Measurements from ENCODE around the gene RSU1.

The RSU1 gene

DNA sequence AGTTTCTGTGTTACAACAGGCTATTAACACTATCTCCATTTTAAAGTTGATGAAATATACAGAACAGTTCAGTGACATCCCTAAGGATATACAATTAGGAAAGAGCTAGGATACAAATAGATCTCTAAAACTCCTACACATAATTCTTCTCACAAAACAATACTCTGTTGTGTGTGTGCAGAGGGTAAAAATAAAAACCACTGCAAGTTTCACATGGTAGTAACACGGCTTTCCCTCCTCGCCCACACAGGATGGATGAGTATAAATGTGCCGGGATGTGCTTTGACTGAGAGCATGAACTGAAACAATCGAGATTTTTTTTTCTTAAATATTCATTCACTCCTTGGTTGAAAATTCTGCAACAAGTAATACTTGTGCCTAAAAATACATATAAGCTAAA, 164.0 kb downstream of the RSU1 start:
- TF ChIP-seq SNAI2 (CRISPR knock-in tag; IDR thresholded peaks at IDR 0.05): no peak
- TF ChIP-seq, protein P1, sequence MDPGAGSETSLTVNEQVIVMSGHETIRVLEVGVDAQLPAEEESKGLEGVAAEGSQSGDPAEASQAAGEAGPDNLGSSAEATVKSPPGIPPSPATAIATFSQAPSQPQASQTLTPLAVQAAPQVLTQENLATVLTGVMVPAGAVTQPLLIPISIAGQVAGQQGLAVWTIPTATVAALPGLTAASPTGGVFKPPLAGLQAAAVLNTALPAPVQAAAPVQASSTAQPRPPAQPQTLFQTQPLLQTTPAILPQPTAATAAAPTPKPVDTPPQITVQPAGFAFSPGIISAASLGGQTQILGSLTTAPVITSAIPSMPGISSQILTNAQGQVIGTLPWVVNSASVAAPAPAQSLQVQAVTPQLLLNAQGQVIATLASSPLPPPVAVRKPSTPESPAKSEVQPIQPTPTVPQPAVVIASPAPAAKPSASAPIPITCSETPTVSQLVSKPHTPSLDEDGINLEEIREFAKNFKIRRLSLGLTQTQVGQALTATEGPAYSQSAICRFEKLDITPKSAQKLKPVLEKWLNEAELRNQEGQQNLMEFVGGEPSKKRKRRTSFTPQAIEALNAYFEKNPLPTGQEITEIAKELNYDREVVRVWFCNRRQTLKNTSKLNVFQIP (CRISPR knock-in tag; IDR thresholded peaks at IDR 0.05; ENCODE audit: borderline replicate concordance, low read depth): no peak
- TF ChIP-seq TOX (CRISPR knock-in tag; IDR thresholded peaks at IDR 0.05; ENCODE audit: borderline replicate concordance): no peak
- no peak for TF ChIP-seq CSDC2 (CRISPR knock-in tag; IDR thresholded peaks at IDR 0.05)
- TF ChIP-seq ZNF8 (CRISPR knock-in tag; IDR thresholded peaks at IDR 0.05): no peak
- no peak for TF ChIP-seq OSR1 (CRISPR knock-in tag; IDR thresholded peaks at IDR 0.05)
- no peak for TF ChIP-seq ARNTL (CRISPR knock-in tag; IDR thresholded peaks at IDR 0.05; ENCODE audit: borderline replicate concordance, low read depth)
- TF ChIP-seq CSRNP3 (CRISPR knock-in tag; IDR thresholded peaks at IDR 0.05): no peak
- TF ChIP-seq ZC3H10 (CRISPR knock-in tag; IDR thresholded peaks at IDR 0.05): no peak
- TF ChIP-seq PPARA (CRISPR knock-in tag; IDR thresholded peaks at IDR 0.05; ENCODE audit: borderline replicate concordance): no peak
- ATAC-seq: no peak

DNA sequence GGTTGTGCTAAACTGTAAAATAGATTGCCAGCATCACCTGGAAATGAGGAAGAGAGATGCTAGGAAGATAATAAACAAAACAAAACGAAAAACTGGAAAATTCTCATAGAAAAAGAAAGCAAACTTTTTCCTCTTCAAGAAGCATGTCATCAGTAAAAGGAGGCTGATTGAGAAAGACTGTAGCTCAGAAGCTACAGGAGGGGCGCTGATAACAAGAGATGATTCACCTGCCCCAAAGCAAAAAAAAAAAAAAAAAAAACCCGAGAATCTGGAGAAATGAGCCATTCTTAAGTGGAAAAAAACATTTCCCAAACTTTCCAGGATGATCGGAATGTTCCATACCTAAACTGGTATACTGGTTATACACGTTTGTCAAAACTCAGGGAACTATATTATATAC, 165.1 kb downstream of the RSU1 start:
- ATAC-seq: no peak

DNA sequence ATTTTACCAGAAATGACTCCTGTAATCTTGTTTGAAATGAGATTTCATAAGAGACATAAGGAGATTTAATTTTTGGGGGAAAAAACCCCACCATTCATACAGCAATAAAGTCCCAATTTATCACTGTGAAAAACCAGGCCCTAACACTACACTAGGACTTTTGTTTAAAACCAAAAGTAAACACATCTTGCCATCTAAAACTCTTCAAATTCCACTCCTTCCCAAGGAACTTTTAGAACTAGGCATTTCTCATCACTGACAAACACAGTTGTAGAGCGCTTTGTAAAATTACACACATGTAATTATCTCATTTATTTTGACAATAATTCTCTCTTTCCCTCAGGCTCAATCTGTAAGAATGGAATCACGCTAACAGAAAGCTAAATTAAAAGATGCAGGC, 167.5 kb downstream of the RSU1 start:
- TF ChIP-seq CSRNP3 (CRISPR knock-in tag; IDR thresholded peaks at IDR 0.05): no peak
- no peak for TF ChIP-seq CSDC2 (CRISPR knock-in tag; IDR thresholded peaks at IDR 0.05)
- TF ChIP-seq GLIS3 (CRISPR knock-in tag; IDR thresholded peaks at IDR 0.05): no peak
- TF ChIP-seq OSR1 (CRISPR knock-in tag; IDR thresholded peaks at IDR 0.05): no peak
- no peak for TF ChIP-seq ESRRG (CRISPR knock-in tag; IDR thresholded peaks at IDR 0.05)
- no peak for TF ChIP-seq RARB (CRISPR knock-in tag; IDR thresholded peaks at IDR 0.05)
- TF ChIP-seq SNAI2 (CRISPR knock-in tag; IDR thresholded peaks at IDR 0.05): no peak
- TF ChIP-seq, protein P2, sequence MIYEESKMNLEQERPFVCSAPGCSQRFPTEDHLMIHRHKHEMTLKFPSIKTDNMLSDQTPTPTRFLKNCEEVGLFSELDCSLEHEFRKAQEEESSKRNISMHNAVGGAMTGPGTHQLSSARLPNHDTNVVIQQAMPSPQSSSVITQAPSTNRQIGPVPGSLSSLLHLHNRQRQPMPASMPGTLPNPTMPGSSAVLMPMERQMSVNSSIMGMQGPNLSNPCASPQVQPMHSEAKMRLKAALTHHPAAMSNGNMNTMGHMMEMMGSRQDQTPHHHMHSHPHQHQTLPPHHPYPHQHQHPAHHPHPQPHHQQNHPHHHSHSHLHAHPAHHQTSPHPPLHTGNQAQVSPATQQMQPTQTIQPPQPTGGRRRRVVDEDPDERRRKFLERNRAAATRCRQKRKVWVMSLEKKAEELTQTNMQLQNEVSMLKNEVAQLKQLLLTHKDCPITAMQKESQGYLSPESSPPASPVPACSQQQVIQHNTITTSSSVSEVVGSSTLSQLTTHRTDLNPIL (CRISPR knock-in tag; IDR thresholded peaks at IDR 0.05; ENCODE audit: low read depth): no peak
- no peak for TF ChIP-seq TCF4 (CRISPR knock-in tag; IDR thresholded peaks at IDR 0.05; ENCODE audit: borderline replicate concordance)
- TF ChIP-seq ZNF70 (CRISPR knock-in tag; IDR thresholded peaks at IDR 0.05): no peak

More for the DNA sequence above, 165.1 kb downstream of the RSU1 start:
- TF ChIP-seq ZNF565 (CRISPR knock-in tag; conservative IDR thresholded peaks at IDR 0.05; ENCODE audit: low read depth) (no peak), ZNF70 (CRISPR knock-in tag; IDR thresholded peaks at IDR 0.05) (no peak), SNAI2 (CRISPR knock-in tag; IDR thresholded peaks at IDR 0.05) (no peak), ESRRG (CRISPR knock-in tag; IDR thresholded peaks at IDR 0.05) (no peak), ISL1 (CRISPR knock-in tag; IDR thresholded peaks at IDR 0.05) (no peak), ZC3H10 (CRISPR knock-in tag; IDR thresholded peaks at IDR 0.05) (no peak), ZNF8 (CRISPR knock-in tag; IDR thresholded peaks at IDR 0.05) (no peak)
- TF ChIP-seq, protein P1 (CRISPR knock-in tag; IDR thresholded peaks at IDR 0.05; ENCODE audit: borderline replicate concordance, low read depth): no peak

DNA sequence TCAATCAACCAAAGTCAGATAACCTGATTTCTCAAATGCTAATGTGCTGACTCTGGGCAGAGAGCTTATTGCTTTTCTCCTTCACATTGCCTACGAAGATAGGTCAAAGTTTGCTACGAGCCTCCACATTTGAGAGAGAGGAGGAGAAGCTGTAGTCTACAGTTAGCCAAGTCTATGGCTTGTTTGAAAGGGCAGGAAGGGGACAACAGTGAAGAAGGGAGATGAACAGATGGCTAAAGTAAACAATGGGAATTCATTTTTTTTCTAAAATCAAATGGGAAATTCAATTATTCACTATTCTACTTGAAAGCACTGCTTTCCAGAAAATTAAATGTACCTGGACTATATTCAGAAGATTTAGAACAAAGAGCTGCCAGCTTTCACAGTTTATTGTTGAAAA, 168.9 kb downstream of the RSU1 start:
- no peak for ATAC-seq
- peak; percentile 30; the same call in 1 of the 2 replicates for TF ChIP-seq TCF4 (CRISPR knock-in tag; IDR thresholded peaks at IDR 0.05; ENCODE audit: borderline replicate concordance)
- TF ChIP-seq CSRNP3 (CRISPR knock-in tag; IDR thresholded peaks at IDR 0.05): no peak

More for the DNA sequence above, 167.5 kb downstream of the RSU1 start:
- no peak for ATAC-seq
